Liver (tissue), 9 donors: ENCODE results near the gene ZNF423. TPM values are rescaled to one million over a fixed set of nuclear protein-coding genes. Genes with fewer than 3 reads are reported as not detected.

Experiments
- DNase-seq: peaks from one replicate; pipeline ENCODE4 v3.0.0-alpha.2; 2017; ENCODE audit warnings: low spot score
- H3K27ac ChIP-seq, 2 donors: one replicate each; pipeline ENCODE4 v1.7.0; 2013; ENCODE audit warnings: inconsistent platforms in 2 of 2, low read length in 2 of 2, control low read depth in 1 of 2, low read depth in 1 of 2, mild to moderate bottlenecking in 1 of 2
- H3K27me3 ChIP-seq, 4 donors: one replicate each; pipeline versions ENCODE4 v1.6.1 to v1.7.0; 2013; ENCODE audit warnings: low read length in 3 of 4, inconsistent platforms in 1 of 4, mild to moderate bottlenecking in 1 of 4, moderate library complexity in 1 of 4; ENCODE audit not compliant: control insufficient read depth in 4 of 4, insufficient read depth in 4 of 4
- H3K36me3 ChIP-seq, 4 donors: one replicate each; pipeline versions ENCODE4 v1.6.1 to v1.7.0; 2013; ENCODE audit warnings: low read length in 3 of 4, mild to moderate bottlenecking in 3 of 4, low read depth in 1 of 4, moderate library complexity in 1 of 4; ENCODE audit not compliant: control insufficient read depth in 4 of 4, insufficient read depth in 3 of 4
- H3K4me1 ChIP-seq, 4 donors: one replicate each; pipeline versions ENCODE4 v1.6.1 to v1.7.0; 2013; ENCODE audit warnings: low read length in 3 of 4, mild to moderate bottlenecking in 3 of 4, moderate library complexity in 1 of 4; ENCODE audit not compliant: control insufficient read depth in 4 of 4, insufficient read depth in 4 of 4
- H3K4me3 ChIP-seq, 3 donors: one replicate each; pipeline versions ENCODE4 v1.6.1 to v1.7.0; 2013; ENCODE audit warnings: low read length in 3 of 3, control low read depth in 1 of 3, low read depth in 1 of 3, mild to moderate bottlenecking in 1 of 3
- H3K9ac ChIP-seq, 2 donors: one replicate each; pipeline ENCODE4 v1.7.0; 2013; ENCODE audit warnings: low read length in 2 of 2, mild to moderate bottlenecking in 2 of 2, moderate library complexity in 2 of 2, control low read depth in 1 of 2, low read depth in 1 of 2
- H3K9me3 ChIP-seq, 4 donors: one replicate each; pipeline versions ENCODE4 v1.6.1 to v1.7.0; 2013; ENCODE audit warnings: low read length in 3 of 4; ENCODE audit not compliant: control insufficient read depth in 4 of 4
- EGR1 ChIP-seq, 2 donors: IDR thresholded peaks; 2 replicates each; pipeline ENCODE4 v1.6.1; 2016 to 2018; ENCODE audit warnings: antibody characterized with exemption in 2 of 2, low read depth in 2 of 2
- FOXA2 ChIP-seq: IDR thresholded peaks from 2 replicates; pipeline ENCODE4 v1.6.1; 2016; ENCODE audit warnings: antibody characterized with exemption
- GABPA ChIP-seq, 2 donors: IDR thresholded peaks in 1 of 2; conservative IDR thresholded peaks in 1 of 2; 2 replicates each; pipeline ENCODE4 v1.6.1; 2016; ENCODE audit warnings: antibody characterized with exemption in 2 of 2, mild to moderate bottlenecking in 1 of 2, moderate library complexity in 1 of 2
- HNF4A ChIP-seq, 2 donors: conservative IDR thresholded peaks; 2 replicates each; pipeline ENCODE4 v1.6.1; 2016; ENCODE audit warnings: antibody characterized with exemption in 2 of 2, mild to moderate bottlenecking in 2 of 2
- HNF4G ChIP-seq: IDR thresholded peaks from 2 replicates; pipeline ENCODE4 v1.6.1; 2016; ENCODE audit warnings: antibody characterized with exemption
- JUND ChIP-seq, 2 donors: IDR thresholded peaks; 2 replicates each; pipeline ENCODE4 v1.6.1; 2016; ENCODE audit warnings: antibody characterized with exemption in 2 of 2
- NR2F2 ChIP-seq: IDR thresholded peaks from 2 replicates; pipeline ENCODE4 v1.6.1; 2016; ENCODE audit warnings: antibody characterized with exemption
- RAD21 ChIP-seq, 2 donors: IDR thresholded peaks; 2 replicates each; pipeline ENCODE4 v1.6.1; 2016; ENCODE audit warnings: antibody characterized with exemption in 2 of 2, mild to moderate bottlenecking in 2 of 2
- RXRA ChIP-seq, 2 donors: IDR thresholded peaks; 2 replicates each; pipeline ENCODE4 v1.6.1; 2017 to 2018; ENCODE audit warnings: antibody characterized with exemption in 2 of 2, mild to moderate bottlenecking in 1 of 2
- SP1 ChIP-seq: IDR thresholded peaks from 2 replicates; pipeline ENCODE4 v1.6.1; 2018; ENCODE audit warnings: antibody characterized with exemption, mild to moderate bottlenecking
- TAF1 ChIP-seq: conservative IDR thresholded peaks from 2 replicates; pipeline ENCODE4 v1.6.1; 2016; ENCODE audit warnings: antibody characterized with exemption, mild to moderate bottlenecking
- YY1 ChIP-seq: IDR thresholded peaks from 2 replicates; pipeline ENCODE4 v1.6.1; 2016; ENCODE audit warnings: antibody characterized with exemption, mild to moderate bottlenecking
- WGBS: extraction: QIAGEN DNeasy Blood & Tissue Kit; methylation state at CpG from one replicate; pipeline ENCODE4 v1.1.7; 2013; 5-methylcytosine and 5-hydroxymethylcytosine counted together
- polyA plus RNA-seq, 2 donors: library from polyadenylated mRNA; stranded (reverse) in 1 of 2; unstranded in 1 of 2; fragments of 200-250 nt in 1 of 2; fragments of >200 nt in 1 of 2; fragmentation: Nextera tagmentation in 1 of 2; extraction: Ambion mirVana in 1 of 2; gene quantifications; one replicate each; pipeline versions ENCODE4 v1.2.1 to v1.2.3, GENCODE V29; 2013 to 2015
- total RNA-seq, 2 donors: library from RNA; depleted of rRNA; stranded (reverse); fragments of >200 nt; gene quantifications; one replicate each; pipeline ENCODE4 v1.2.3, GENCODE V29; 2014
- TF ChIP-seq, protein P1 (sequence below): IDR thresholded peaks from 2 replicates; pipeline ENCODE4 v1.6.1; 2016; ENCODE audit warnings: antibody characterized with exemption
- TF ChIP-seq, protein P2 (sequence below): IDR thresholded peaks from 2 replicates; pipeline ENCODE4 v1.6.1; 2016; ENCODE audit warnings: antibody characterized with exemption, mild to moderate bottlenecking
- TF ChIP-seq, protein P3 (sequence below): IDR thresholded peaks from 2 replicates; pipeline ENCODE4 v1.6.1; 2016; ENCODE audit warnings: antibody characterized with exemption
- TF ChIP-seq, protein P4 (sequence below): fragments of 150-350 bp; IDR thresholded peaks from 2 replicates; pipeline ENCODE4 v1.5.1; 2017; ENCODE audit warnings: improper control_type of control experiment, low read depth, low read length; ENCODE audit not compliant: missing input control
- TF ChIP-seq, protein P5 (sequence below): IDR thresholded peaks from 2 replicates; pipeline ENCODE4 v1.6.1; 2016; ENCODE audit warnings: antibody characterized with exemption
- donor health status: healthy.
- donor health status: healthy.
- donor health status: healthy.
- donor health status: healthy.
- donor health status: healthy.

The ZNF423 gene
- total and polyA plus RNA-seq, 4 donors = 0.24 to 1.6 (median 0.39) TPM

DNA sequence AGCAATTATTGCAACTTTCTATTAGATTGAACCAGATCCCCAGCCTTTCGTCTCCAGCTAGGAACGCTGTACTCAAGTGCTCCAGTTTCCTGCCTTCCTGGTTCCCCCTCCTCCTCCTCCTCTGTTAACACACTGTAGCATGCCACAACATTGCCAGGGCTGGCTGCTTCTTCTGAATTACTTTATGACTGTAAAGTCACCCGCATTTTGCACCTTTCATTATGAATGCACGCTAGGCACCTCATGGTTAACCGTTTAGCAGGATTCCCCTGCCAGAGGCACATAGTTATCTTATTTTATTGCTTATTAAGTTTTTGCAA lies 4.5 kb downstream of the ZNF423 start (continued):
- TF ChIP-seq HNF4A (conservative IDR thresholded peaks at IDR 0.05) = no peak
- TF ChIP-seq, protein P1, sequence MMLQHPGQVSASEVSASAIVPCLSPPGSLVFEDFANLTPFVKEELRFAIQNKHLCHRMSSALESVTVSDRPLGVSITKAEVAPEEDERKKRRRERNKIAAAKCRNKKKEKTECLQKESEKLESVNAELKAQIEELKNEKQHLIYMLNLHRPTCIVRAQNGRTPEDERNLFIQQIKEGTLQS = no peak
- TF ChIP-seq, protein P2, sequence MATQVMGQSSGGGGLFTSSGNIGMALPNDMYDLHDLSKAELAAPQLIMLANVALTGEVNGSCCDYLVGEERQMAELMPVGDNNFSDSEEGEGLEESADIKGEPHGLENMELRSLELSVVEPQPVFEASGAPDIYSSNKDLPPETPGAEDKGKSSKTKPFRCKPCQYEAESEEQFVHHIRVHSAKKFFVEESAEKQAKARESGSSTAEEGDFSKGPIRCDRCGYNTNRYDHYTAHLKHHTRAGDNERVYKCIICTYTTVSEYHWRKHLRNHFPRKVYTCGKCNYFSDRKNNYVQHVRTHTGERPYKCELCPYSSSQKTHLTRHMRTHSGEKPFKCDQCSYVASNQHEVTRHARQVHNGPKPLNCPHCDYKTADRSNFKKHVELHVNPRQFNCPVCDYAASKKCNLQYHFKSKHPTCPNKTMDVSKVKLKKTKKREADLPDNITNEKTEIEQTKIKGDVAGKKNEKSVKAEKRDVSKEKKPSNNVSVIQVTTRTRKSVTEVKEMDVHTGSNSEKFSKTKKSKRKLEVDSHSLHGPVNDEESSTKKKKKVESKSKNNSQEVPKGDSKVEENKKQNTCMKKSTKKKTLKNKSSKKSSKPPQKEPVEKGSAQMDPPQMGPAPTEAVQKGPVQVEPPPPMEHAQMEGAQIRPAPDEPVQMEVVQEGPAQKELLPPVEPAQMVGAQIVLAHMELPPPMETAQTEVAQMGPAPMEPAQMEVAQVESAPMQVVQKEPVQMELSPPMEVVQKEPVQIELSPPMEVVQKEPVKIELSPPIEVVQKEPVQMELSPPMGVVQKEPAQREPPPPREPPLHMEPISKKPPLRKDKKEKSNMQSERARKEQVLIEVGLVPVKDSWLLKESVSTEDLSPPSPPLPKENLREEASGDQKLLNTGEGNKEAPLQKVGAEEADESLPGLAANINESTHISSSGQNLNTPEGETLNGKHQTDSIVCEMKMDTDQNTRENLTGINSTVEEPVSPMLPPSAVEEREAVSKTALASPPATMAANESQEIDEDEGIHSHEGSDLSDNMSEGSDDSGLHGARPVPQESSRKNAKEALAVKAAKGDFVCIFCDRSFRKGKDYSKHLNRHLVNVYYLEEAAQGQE = no peak

DNA sequence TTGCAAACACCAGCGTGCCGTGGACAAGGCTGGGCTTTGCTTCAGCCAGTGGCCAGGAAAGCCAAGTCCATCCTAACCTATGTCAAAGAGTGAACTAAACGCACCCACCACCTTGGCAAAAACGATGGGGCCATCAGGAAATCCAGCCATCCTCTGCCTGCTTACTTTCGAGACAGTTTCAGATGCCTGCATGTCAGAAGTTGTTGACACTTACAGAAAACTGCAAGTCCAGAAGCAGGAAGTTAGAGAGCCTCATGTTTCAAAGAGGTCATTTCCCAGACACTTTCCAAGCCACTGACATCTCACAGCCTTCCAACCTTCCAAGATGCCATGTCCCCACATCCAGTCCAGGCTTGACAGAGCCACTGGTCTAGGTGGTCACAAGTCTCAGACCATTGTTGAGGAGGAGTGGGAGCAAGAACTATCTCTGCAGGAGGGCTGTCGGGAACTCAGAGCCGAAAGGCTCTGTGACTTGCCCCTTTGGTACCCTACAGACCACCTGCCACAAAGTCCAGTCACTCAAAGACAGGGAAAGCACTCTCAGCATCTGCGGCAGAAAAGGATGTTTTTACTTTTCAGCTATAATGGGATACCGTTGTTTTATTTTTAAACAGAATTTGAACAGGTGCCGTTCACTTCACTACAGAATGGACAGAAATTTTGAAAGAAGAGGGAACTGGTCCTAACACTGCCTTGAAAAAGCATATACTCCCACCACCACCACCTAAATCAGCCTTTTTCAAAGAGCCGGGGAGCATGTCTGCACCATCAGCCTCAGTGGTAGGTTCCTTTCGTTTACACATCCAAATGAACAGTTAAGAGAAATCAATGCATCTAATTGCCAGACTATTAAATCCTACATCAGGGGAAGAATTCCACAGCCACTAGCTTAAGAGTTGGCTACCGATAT lies 5.1 kb downstream of the ZNF423 start:
- Histone ChIP-seq H3K9me3 (no peaks in the 10 kb centered on the region), H3K4me3 (no peak overlapping the region), H3K27me3 (peaks cover 0 to 4% (median under 1%) of the 10 kb centered on the region in 4 donors), H3K27ac (no peak overlapping the region), H3K4me1 (peaks cover 0 to 13% (median 4%) of the 10 kb centered on the region in 4 donors), H3K36me3 (no peaks in the 10 kb centered on the region), H3K9ac (no peak overlapping the region)
- TF ChIP-seq SP1 = no peak
- TF ChIP-seq FOXA2 = no peak
- TF ChIP-seq, protein P2 = no peak
- TF ChIP-seq EGR1 (IDR thresholded peaks at IDR 0.05; ENCODE audit: low read depth in 2 of 2) = no peak
- TF ChIP-seq, protein P1 = no peak
- no peak for TF ChIP-seq RAD21 (IDR thresholded peaks at IDR 0.05)
- no peak for TF ChIP-seq RXRA (IDR thresholded peaks at IDR 0.05)
- DNase-seq = no peak
- WGBS = 50% methylated on average over 13 of the region's 13 CpGs

DNA sequence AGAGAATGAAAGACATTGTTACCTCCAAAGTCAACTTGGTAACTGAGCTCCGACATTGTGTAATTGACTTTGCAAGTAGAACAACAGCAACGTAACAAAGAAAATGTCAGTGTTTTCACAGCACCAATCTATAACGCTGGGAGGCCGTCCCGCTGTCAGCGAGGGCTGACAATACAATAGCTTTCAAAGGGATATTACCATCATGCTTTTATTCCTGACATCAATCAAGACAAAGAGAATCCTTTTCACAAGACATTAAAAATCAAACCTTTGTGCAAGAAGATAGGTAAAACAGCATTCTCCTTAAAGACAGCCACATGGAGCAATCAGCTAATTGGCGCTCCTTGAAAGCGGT lies 6.2 kb downstream of the ZNF423 start:
- Histone ChIP-seq H3K9ac (no peak overlapping the region), H3K27ac (no peak overlapping the region)
- 51% methylated on average over 8 of the region's 8 CpGs for WGBS
- no peak for TF ChIP-seq RAD21 (IDR thresholded peaks at IDR 0.05)
- TF ChIP-seq TAF1 = no peak
- TF ChIP-seq, protein P3, sequence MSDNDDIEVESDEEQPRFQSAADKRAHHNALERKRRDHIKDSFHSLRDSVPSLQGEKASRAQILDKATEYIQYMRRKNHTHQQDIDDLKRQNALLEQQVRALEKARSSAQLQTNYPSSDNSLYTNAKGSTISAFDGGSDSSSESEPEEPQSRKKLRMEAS = no peak
- TF ChIP-seq HNF4G = no peak
- TF ChIP-seq, protein P4, sequence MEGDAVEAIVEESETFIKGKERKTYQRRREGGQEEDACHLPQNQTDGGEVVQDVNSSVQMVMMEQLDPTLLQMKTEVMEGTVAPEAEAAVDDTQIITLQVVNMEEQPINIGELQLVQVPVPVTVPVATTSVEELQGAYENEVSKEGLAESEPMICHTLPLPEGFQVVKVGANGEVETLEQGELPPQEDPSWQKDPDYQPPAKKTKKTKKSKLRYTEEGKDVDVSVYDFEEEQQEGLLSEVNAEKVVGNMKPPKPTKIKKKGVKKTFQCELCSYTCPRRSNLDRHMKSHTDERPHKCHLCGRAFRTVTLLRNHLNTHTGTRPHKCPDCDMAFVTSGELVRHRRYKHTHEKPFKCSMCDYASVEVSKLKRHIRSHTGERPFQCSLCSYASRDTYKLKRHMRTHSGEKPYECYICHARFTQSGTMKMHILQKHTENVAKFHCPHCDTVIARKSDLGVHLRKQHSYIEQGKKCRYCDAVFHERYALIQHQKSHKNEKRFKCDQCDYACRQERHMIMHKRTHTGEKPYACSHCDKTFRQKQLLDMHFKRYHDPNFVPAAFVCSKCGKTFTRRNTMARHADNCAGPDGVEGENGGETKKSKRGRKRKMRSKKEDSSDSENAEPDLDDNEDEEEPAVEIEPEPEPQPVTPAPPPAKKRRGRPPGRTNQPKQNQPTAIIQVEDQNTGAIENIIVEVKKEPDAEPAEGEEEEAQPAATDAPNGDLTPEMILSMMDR = no peak
- no peak for TF ChIP-seq SP1
- TF ChIP-seq JUND (IDR thresholded peaks at IDR 0.05) = no peak
- TF ChIP-seq, protein P5, sequence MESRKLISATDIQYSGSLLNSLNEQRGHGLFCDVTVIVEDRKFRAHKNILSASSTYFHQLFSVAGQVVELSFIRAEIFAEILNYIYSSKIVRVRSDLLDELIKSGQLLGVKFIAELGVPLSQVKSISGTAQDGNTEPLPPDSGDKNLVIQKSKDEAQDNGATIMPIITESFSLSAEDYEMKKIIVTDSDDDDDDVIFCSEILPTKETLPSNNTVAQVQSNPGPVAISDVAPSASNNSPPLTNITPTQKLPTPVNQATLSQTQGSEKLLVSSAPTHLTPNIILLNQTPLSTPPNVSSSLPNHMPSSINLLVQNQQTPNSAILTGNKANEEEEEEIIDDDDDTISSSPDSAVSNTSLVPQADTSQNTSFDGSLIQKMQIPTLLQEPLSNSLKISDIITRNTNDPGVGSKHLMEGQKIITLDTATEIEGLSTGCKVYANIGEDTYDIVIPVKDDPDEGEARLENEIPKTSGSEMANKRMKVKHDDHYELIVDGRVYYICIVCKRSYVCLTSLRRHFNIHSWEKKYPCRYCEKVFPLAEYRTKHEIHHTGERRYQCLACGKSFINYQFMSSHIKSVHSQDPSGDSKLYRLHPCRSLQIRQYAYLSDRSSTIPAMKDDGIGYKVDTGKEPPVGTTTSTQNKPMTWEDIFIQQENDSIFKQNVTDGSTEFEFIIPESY = no peak
- TF ChIP-seq NR2F2 = no peak
- no peak for TF ChIP-seq RXRA (IDR thresholded peaks at IDR 0.05)
- TF ChIP-seq HNF4A (conservative IDR thresholded peaks at IDR 0.05) = no peak
- TF ChIP-seq GABPA (IDR thresholded peaks at IDR 0.05 in 1 of 2, conservative IDR thresholded peaks at IDR 0.05 in 1 of 2) = no peak
- TF ChIP-seq FOXA2 = no peak
- TF ChIP-seq YY1 = no peak

More for the DNA sequence above, 6.2 kb downstream of the ZNF423 start:
- H3K4me3 ChIP-seq = no peak overlapping the region
- DNase-seq = no peak
- no peaks in the 10 kb centered on the region for H3K36me3 ChIP-seq
- H3K4me1 ChIP-seq = peaks cover 0 to 13% (median 4%) of the 10 kb centered on the region in 4 donors
- H3K9me3 ChIP-seq = no peaks in the 10 kb centered on the region
- H3K27me3 ChIP-seq = peaks cover 0 to 4% (median under 1%) of the 10 kb centered on the region in 4 donors
